H1 (cell line): Measurements from ENCODE around the gene ICAM3. TPM values are rescaled to one million over a fixed set of nuclear protein-coding genes. Genes with fewer than 3 reads are reported as not detected.

ENCODE experiments used
- CTCF ChIA-PET: fragments of 300-600 bp; sonication (Branson Sonifier 250); formaldehyde crosslinking; loops from one replicate; lab custom pipeline; 2021; ENCODE audit not compliant: partially characterized antibody; lab: Charles Lee
- POLR2A ChIA-PET: fragments of 300-600 bp; sonication (Branson Sonifier 250); formaldehyde crosslinking; loops from one replicate; lab custom pipeline; 2021; ENCODE audit warnings: inconsistent platforms; ENCODE audit not compliant: partially characterized antibody; lab: Charles Lee
- DNase-seq, 2 experiments: peaks; one replicate each; pipeline versions ENCODE4 v3.0.0 to v3.0.0-alpha.2; 2010 to 2022; ENCODE audit warnings: low spot score in 2 of 2, low read depth in 1 of 2, mixed read lengths in 1 of 2
- FAIRE-seq: peaks from 2 replicates; lab custom pipeline; 2011; peaks lifted over from hg19 to GRCh38; lab: Jason Lieb, UNC
- H2AFZ ChIP-seq: 2 replicates; pipeline ENCODE4 v1.8.1; 2012; ENCODE audit warnings: low read length, inconsistent platforms
- H2AK5ac ChIP-seq: 2 replicates; pipeline ENCODE4 v1.6.1; 2013; ENCODE audit warnings: low read depth, low read length
- H2BK120ac ChIP-seq: replicated peaks from 2 replicates; pipeline ENCODE3; 2013; ENCODE audit warnings: low read depth, low read length, inconsistent platforms
- H2BK12ac ChIP-seq: 2 replicates; pipeline ENCODE4 v1.6.1; 2013; ENCODE audit warnings: low read depth, low read length
- H2BK15ac ChIP-seq: 2 replicates; pipeline ENCODE4 v1.6.1; 2013; ENCODE audit warnings: low read length
- H2BK20ac ChIP-seq: 2 replicates; pipeline ENCODE4 v1.6.1; 2013; ENCODE audit warnings: low read length
- H2BK5ac ChIP-seq: 2 replicates; pipeline ENCODE4 v1.6.1; 2013; ENCODE audit warnings: low read depth, low read length
- H3K14ac ChIP-seq: 2 replicates; pipeline ENCODE4 v1.6.1; 2013; ENCODE audit warnings: inconsistent platforms; ENCODE audit not compliant: insufficient read length
- H3K18ac ChIP-seq: 2 replicates; pipeline ENCODE4 v1.6.1; 2013; ENCODE audit warnings: low read length; ENCODE audit errors: extremely low read depth
- H3K23ac ChIP-seq: 2 replicates; pipeline ENCODE4 v1.6.1; 2013; ENCODE audit warnings: inconsistent platforms; ENCODE audit not compliant: insufficient read length
- H3K23me2 ChIP-seq: 2 replicates; pipeline ENCODE4 v1.6.1; 2013; ENCODE audit warnings: low read depth, low read length
- H3K27ac ChIP-seq: 2 replicates; pipeline ENCODE4 v1.6.1; 2011; ENCODE audit warnings: low read depth, low read length, inconsistent platforms
- H3K27me3 ChIP-seq, 4 experiments: replicated peaks in 1 of 4; 1 replicate in 1 of 4; 2 replicates in 3 of 4; pipeline versions ENCODE4 v1.6.1 to v1.8.1; 2011 to 2013; ENCODE audit warnings: low read length in 3 of 4, mild to moderate bottlenecking in 3 of 4, inconsistent platforms in 2 of 4, mixed read lengths in 2 of 4, moderate library complexity in 1 of 4; ENCODE audit not compliant: control insufficient read depth in 3 of 4, insufficient read depth in 3 of 4; ENCODE audit errors: extremely low read depth in 1 of 4
- H3K36me3 ChIP-seq, 4 experiments: 2 replicates each; pipeline versions ENCODE4 v1.6.1 to v1.8.1; 2011 to 2013; ENCODE audit warnings: mild to moderate bottlenecking in 4 of 4, low read length in 3 of 4, moderate library complexity in 2 of 4, control low read depth in 1 of 4, inconsistent platforms in 1 of 4; ENCODE audit not compliant: insufficient read depth in 4 of 4, control insufficient read depth in 2 of 4
- H3K4ac ChIP-seq: replicated peaks from 2 replicates; pipeline ENCODE3; 2013; ENCODE audit warnings: low read length, low read depth, mixed read lengths, inconsistent platforms; ENCODE audit not compliant: insufficient read length
- H3K4me1 ChIP-seq, 4 experiments: replicated peaks in 1 of 4; 1 replicate in 1 of 4; 2 replicates in 3 of 4; pipeline versions ENCODE4 v1.6.1 to v1.8.1; 2011 to 2013; ENCODE audit warnings: low read length in 3 of 4, inconsistent platforms in 2 of 4, mixed read lengths in 1 of 4; ENCODE audit not compliant: insufficient read depth in 4 of 4, control insufficient read depth in 3 of 4
- H3K4me2 ChIP-seq, 2 experiments: 2 replicates each; pipeline versions ENCODE4 v1.6.1 to v1.8.1; 2011 to 2013; ENCODE audit warnings: low read depth in 2 of 2, low read length in 2 of 2, control low read depth in 1 of 2, inconsistent platforms in 1 of 2, mild to moderate bottlenecking in 1 of 2; ENCODE audit not compliant: insufficient read depth in 1 of 2
- H3K4me3 ChIP-seq, 4 experiments: fragments of 200-600, 300-600 bp in 1 of 4; sonication (generic), shearing (Covaris generic), sonication (Bioruptor Twin) in 1 of 4; 2 replicates each; pipeline versions ENCODE4 v1.5.1 to v1.8.1; 2011 to 2016; ENCODE audit warnings: low read length in 4 of 4, low read depth in 3 of 4, control low read depth in 2 of 4, inconsistent platforms in 2 of 4, mild to moderate bottlenecking in 2 of 4, mixed read lengths in 1 of 4, moderate library complexity in 1 of 4; ENCODE audit not compliant: insufficient read depth in 2 of 4; ENCODE audit errors: extremely low read depth in 1 of 4
- H3K56ac ChIP-seq: replicated peaks from 2 replicates; pipeline ENCODE3; 2013; ENCODE audit warnings: low read depth, mild to moderate bottlenecking, mixed read lengths, low read length, inconsistent platforms; ENCODE audit not compliant: insufficient read length
- H3K79me1 ChIP-seq: 2 replicates; pipeline ENCODE4 v1.6.1; 2013; ENCODE audit warnings: low read depth, low read length, control low read depth
- H3K79me2 ChIP-seq, 2 experiments: 2 replicates each; pipeline versions ENCODE4 v1.6.1 to v1.8.1; 2012 to 2013; ENCODE audit warnings: low read length in 2 of 2, mild to moderate bottlenecking in 2 of 2, inconsistent platforms in 1 of 2; ENCODE audit not compliant: insufficient read depth in 2 of 2, control insufficient read depth in 1 of 2
- H3K9ac ChIP-seq, 4 experiments: replicated peaks in 1 of 4; 1 replicate in 1 of 4; 2 replicates in 3 of 4; pipeline versions ENCODE4 v1.6.1 to v1.8.1; 2011 to 2013; ENCODE audit warnings: low read depth in 3 of 4, low read length in 3 of 4, control low read depth in 2 of 4, mild to moderate bottlenecking in 2 of 4, moderate library complexity in 2 of 4, inconsistent platforms in 1 of 4; ENCODE audit errors: extremely low read depth in 1 of 4
- H3K9me3 ChIP-seq, 2 experiments: 2 replicates each; pipeline versions ENCODE4 v1.6.1 to v1.8.1; 2012 to 2013; ENCODE audit warnings: mild to moderate bottlenecking in 2 of 2, moderate library complexity in 2 of 2, control low read depth in 1 of 2, inconsistent platforms in 1 of 2, low read depth in 1 of 2, low read length in 1 of 2, mixed read lengths in 1 of 2; ENCODE audit not compliant: insufficient read depth in 2 of 2
- H4K20me1 ChIP-seq, 2 experiments: replicated peaks in 1 of 2; 2 replicates each; pipeline versions ENCODE3 to v1.8.1; 2011 to 2013; ENCODE audit warnings: inconsistent platforms in 2 of 2, low read length in 2 of 2, mild to moderate bottlenecking in 1 of 2; ENCODE audit not compliant: insufficient read depth in 2 of 2, control insufficient read depth in 1 of 2
- H4K5ac ChIP-seq: 2 replicates; pipeline ENCODE4 v1.6.1; 2013; ENCODE audit warnings: low read length, low read depth, mixed read lengths, inconsistent platforms; ENCODE audit not compliant: insufficient read length
- H4K8ac ChIP-seq: 2 replicates; pipeline ENCODE4 v1.8.0; 2013; ENCODE audit warnings: mild to moderate bottlenecking, moderate library complexity, low read length, inconsistent platforms; ENCODE audit not compliant: insufficient read depth; ENCODE audit errors: extremely low read depth
- H4K91ac ChIP-seq: replicated peaks from 2 replicates; pipeline ENCODE3; 2013; ENCODE audit warnings: low read length, mixed read lengths, inconsistent platforms; ENCODE audit not compliant: insufficient read length
- CHD2 ChIP-seq: IDR thresholded peaks from 2 replicates; pipeline ENCODE4 v1.6.1; 2012; ENCODE audit warnings: low read length, improper control_type of control experiment
- POLR2AphosphoS5 ChIP-seq: IDR thresholded peaks from 2 replicates; pipeline ENCODE4 v1.6.1; 2011; ENCODE audit warnings: low read depth, low read length
- WGBS, 2 experiments: shearing (Covaris generic) in 1 of 2; methylation state at CpG; one replicate each; pipeline versions ENCODE4 v1.1.6 to v1.1.7; 2013 to 2015; ENCODE audit warnings: low lambda C conversion rate in 2 of 2, mixed read lengths in 2 of 2, inconsistent platforms in 1 of 2, low coverage in 1 of 2, missing lambda C conversion rate in 1 of 2; ENCODE audit not compliant: insufficient replicate concordance in 2 of 2, insufficient coverage in 1 of 2, insufficient read length in 1 of 2; ENCODE audit errors: extremely low coverage in 1 of 2, missing lambda C conversion rate in 1 of 2; 5-methylcytosine and 5-hydroxymethylcytosine counted together
- polyA plus RNA-seq, 7 experiments: library from polyadenylated mRNA; depleted of rRNA in 3 of 7; stranded (reverse) in 5 of 7; unstranded in 2 of 7; fragments of >200 nt in 5 of 7; fragments of 200-250 nt in 2 of 7; gene quantifications; 1 replicate in 5 of 7; 2 replicates in 1 of 7; 4 replicates in 1 of 7; pipeline versions ENCODE4 v1.2.1 to v1.2.3, GENCODE V29; 2011 to 2013; ENCODE audit warnings: missing spikeins in 2 of 7, mixed read lengths in 2 of 7
- total RNA-seq: library from RNA; stranded (reverse); fragmentation: NEBNext Ultra II Directional; extraction: Animal tissue kit (Norgen Biotek cat#: 25700); gene quantifications from 2 replicates; pipeline ENCODE4 v1.2.1, GENCODE V29; 2021

ICAM3 gene
- total and polyA plus RNA-seq, 2 of the 8 experiments (the other 6 are each of a cell fraction or from before 2014, with no cell fraction given), result 15.4 to 16.5 TPM

DNA sequence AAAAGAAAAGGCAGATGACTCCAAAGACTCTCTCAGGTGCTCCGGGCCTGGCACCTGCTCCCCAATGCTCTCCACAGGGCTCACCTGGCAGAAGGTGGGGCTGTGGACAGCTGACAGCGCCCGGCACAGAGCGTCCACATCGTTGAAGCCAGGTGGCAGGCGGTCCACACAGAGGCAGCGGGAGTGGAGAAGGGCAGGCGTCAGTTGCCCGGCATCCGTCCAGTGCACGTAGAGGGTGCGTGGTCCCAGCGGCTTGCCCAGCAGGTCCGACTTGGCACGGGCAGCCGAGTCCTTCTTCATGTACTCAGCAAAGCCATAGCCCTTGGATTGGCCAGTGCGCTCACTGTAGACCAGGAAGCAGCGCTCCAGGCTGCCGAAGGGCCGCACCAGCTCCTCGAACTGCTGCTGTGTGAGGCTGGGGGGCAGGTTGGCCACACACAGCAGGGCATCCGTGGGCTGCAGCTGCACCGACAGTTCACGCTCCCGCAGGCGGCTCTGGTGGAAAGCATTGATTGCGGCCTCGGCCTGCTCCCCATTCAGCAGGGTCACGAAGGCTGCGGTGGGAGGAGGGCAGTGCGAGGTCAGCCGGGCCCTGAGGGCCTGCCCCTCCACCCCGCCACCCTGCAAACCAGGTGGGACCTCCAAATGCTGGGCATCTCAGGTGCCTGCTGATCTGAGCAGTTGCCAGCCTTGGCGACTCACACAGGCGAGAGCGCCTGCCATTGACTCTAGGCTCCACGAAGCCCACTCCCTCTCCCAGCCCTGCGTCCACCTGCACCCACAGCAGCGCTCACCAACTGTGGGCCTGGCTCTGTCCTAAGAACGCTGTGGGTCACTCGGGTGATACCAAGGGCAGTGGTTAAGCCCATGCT, 10.6 kb downstream of the ICAM3 start:
- Histone ChIP-seq H3K27me3 (no peaks in the 10 kb centered on the region), H3K14ac (no peak overlapping the region), H3K79me1 (peaks cover 7% of the 10 kb centered on the region), H2BK15ac (no peak overlapping the region), H2BK120ac (no peak overlapping the region), H2BK12ac (no peak overlapping the region), H2AK5ac (no peak overlapping the region), H4K20me1 (peaks cover 9 to 19% of the 10 kb centered on the region in 2 experiments), H3K27ac (no peak overlapping the region), H2BK20ac (no peak overlapping the region), H3K9me3 (no peaks in the 10 kb centered on the region), H3K4me3 (no peak overlapping the region), H3K4me2 (no peak overlapping the region), H3K56ac (no peak overlapping the region), H3K23ac (no peak overlapping the region), H2AFZ (no peak overlapping the region), H4K91ac (no peak overlapping the region), H3K79me2 (peaks cover 5 to 24% of the 10 kb centered on the region in 2 experiments), H3K9ac (no peak overlapping the region), H3K18ac (no peak overlapping the region), H3K23me2 (peaks cover 3% of the 10 kb centered on the region), H4K5ac (no peak overlapping the region)
- POLR2A ChIA-PET, result interaction anchor here (0.8 to 2.5 kb wide), 4 partner anchors 12 to 69 kb away, joined by 3 to 6 read pairs (median 4); no protein-coding TSS in a partner anchor
- no peak for FAIRE-seq
- CTCF ChIA-PET, result interaction anchor here (1.4 to 1.7 kb wide), 2 partner anchors 8 to 69 kb away, joined by 5 to 6 read pairs; no protein-coding TSS in a partner anchor
- no peak for DNase-seq
- WGBS, 2 experiments, result 98% methylated on average over 37 of the region's 41 CpGs; no CpG with 5 or more reads in 1 of the 2 experiments
- TF ChIP-seq POLR2AphosphoS5, result 0 out of 2 replicates have a peak, but pooled peaks have one; percentile 10
- no peak for TF ChIP-seq CHD2
- TF ChIP-seq, all 59 proteins: peak for 1
- no peak overlapping the region; the same call in 1 of the 2 replicates for H2BK5ac ChIP-seq
- H3K4me1 ChIP-seq, result peaks cover 0 to 6% (median 3%) of the 10 kb centered on the region in 4 experiments; a peak in 5 of 7 replicates
- H3K36me3 ChIP-seq, result peaks cover 29 to 57% (median 47%) of the 10 kb centered on the region in 4 experiments
- no peak overlapping the region for H3K4ac ChIP-seq
- H4K8ac ChIP-seq, result no peak overlapping the region
